Neutrophil (primary cell): ENCODE measurements around the gene UBE2D3.
"Not testable (repeated sequence)": the region's sequence is repeated elsewhere in the genome, so short reads cannot be mapped to it uniquely, and the experiment has no call there.

Source experiments
- H3K27ac ChIP-seq: fragments of 200-600 bp; sonication (generic); 2 replicates; pipeline ENCODE4 v1.5.1; 2016; ENCODE audit warnings: mild to moderate bottlenecking, moderate library complexity
- H3K27me3 ChIP-seq: fragments of 200-600 bp; sonication (generic); 2 replicates; pipeline ENCODE4 v1.6.0; 2016; ENCODE audit warnings: mild to moderate bottlenecking
- H3K36me3 ChIP-seq: fragments of 200-600 bp; sonication (generic); 2 replicates; pipeline ENCODE4 v1.5.1; 2017
- H3K4me1 ChIP-seq, 2 experiments: fragments of 200-600 bp in 1 of 2; sonication (generic) in 1 of 2; 1 replicate in 1 of 2; 2 replicates in 1 of 2; pipeline versions ENCODE4 v1.5.1 to v1.6.1; 2013 to 2016; ENCODE audit warnings: low read depth in 1 of 2, low read length in 1 of 2, mild to moderate bottlenecking in 1 of 2, moderate library complexity in 1 of 2; ENCODE audit not compliant: control insufficient read depth in 1 of 2, insufficient read depth in 1 of 2
- H3K4me3 ChIP-seq, 2 experiments: fragments of 200-600 bp in 1 of 2; sonication (generic) in 1 of 2; 1 replicate in 1 of 2; 2 replicates in 1 of 2; pipeline ENCODE4 v1.5.1; 2013 to 2016; ENCODE audit warnings: low read depth in 1 of 2, low read length in 1 of 2, mild to moderate bottlenecking in 1 of 2, moderate library complexity in 1 of 2
- H3K9me3 ChIP-seq: fragments of 200-600 bp; sonication (generic); 2 replicates; pipeline ENCODE4 v1.5.1; 2016
- CTCF ChIP-seq: fragments of 200-600 bp; sonication (generic); IDR thresholded peaks from 2 replicates; pipeline ENCODE4 v1.5.1; 2016; ENCODE audit warnings: antibody characterized with exemption

UBE2D3 gene

GRCh38 chr4:102823897-102824296 lies 3.5 kb downstream of the UBE2D3 start:
- Histone ChIP-seq H3K9me3 (no peaks in the 10 kb centered on the region), H3K27ac (peak overlapping the region; percentile 100), H3K4me3 (peak overlapping the region; percentile 95 to 98), H3K36me3 (no peaks in the 10 kb centered on the region), H3K27me3 (no peaks in the 10 kb centered on the region), H3K4me1 (peaks cover 66 to 72% of the 10 kb centered on the region in 2 experiments)
- no peak for TF ChIP-seq CTCF

DNA sequence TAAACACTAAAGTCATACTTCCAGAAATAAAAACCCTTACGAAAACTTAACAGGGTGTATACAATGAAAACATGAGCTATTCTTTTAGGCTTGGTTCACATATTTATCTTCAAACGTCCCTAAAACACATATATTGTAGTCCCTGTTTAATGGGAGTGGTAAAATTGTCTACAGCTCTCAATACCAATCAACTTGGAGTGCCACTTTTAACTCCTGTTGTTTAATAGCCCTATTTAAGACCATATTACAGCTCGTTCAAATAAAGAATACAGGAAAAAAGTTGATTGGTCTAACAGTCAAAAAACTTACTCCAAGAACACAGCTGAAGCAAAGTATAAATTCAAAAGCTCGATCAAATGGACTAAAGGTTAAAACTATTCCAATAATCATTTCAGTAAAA lies 3.9 kb downstream of the UBE2D3 start:
- Histone ChIP-seq H3K4me1 (peaks cover 66 to 72% of the 10 kb centered on the region in 2 experiments), H3K27ac (peak overlapping the region; percentile 100)

DNA sequence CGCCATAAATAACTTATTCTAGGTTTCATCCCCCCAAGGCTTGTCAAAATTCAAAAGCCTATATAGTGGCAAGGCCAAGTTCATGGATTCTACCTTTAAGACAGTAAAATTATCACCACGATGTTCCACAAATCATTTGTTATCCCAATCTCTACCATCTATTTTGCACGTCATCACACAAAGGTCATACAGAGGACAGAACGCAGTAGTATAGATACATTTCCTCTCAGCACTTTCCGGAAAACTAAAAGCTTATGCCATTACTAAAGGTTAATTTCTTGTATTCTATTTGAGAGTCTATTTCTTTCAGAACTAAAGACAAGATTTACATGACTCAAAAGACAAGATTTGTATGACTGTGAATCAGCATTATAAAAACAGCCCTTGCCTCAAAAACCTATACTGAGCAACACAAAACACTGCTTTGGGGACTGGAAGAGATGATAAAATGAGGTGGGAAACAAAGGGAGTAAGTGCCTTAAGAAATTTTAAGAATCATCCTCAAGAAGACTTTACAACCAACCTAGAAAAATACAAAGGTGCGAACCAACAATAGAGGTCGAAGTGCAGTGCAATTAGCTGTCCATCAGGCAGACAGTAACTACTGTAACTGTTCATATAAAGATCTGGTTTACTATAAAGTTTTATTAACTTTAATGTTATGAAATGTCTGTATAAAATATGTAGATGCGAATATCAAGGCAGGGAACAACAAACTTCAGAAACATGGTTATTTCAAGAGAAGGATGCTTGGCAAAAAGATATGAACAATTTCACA lies 7.6 kb downstream of the UBE2D3 start:
- peak overlapping the region; percentile 54 for H3K27ac ChIP-seq
- TF ChIP-seq CTCF, result no peak
- H3K4me3 ChIP-seq, result peak overlapping the region in 1 of 2 experiments; percentile 35
- H3K4me1 ChIP-seq, result peaks cover 87 to 97% of the 10 kb centered on the region in 2 experiments
- H3K9me3 ChIP-seq, result no peaks in the 10 kb centered on the region
- H3K27me3 ChIP-seq, result no peaks in the 10 kb centered on the region
- H3K36me3 ChIP-seq, result no peaks in the 10 kb centered on the region

More for the DNA sequence above, 3.9 kb downstream of the UBE2D3 start:
- H3K27me3 ChIP-seq, result no peaks in the 10 kb centered on the region
- H3K9me3 ChIP-seq, result no peaks in the 10 kb centered on the region
- no peaks in the 10 kb centered on the region for H3K36me3 ChIP-seq
- peak overlapping the region in 1 of 2 experiments; percentile 98 for H3K4me3 ChIP-seq
- TF ChIP-seq CTCF, result no peak

DNA sequence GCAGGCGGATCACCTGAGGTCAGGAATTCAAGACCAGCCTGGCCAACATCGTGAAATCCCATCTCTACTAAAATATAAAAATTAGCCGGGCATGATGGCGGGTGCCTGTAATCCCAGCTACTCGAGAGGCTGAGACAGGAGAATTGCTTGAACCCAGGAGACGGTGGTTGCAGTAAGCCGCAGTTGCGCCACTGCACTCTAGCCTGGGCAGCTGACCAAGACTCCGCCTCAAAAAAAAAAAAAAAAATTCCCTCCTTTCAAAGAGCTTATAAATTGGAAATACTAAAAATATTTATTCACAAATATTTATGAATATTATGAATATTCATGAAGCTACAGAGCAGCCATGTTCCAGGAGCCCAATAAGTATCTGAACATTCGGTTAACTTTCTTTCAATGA lies 8.3 kb downstream of the UBE2D3 start:
- H3K27ac ChIP-seq, result peak overlapping the region; percentile 66
- peak overlapping the region in 1 of 2 experiments; percentile 35 for H3K4me3 ChIP-seq
- not testable (repeated sequence) for H3K9me3 ChIP-seq, H3K36me3 ChIP-seq, H3K27me3 ChIP-seq
- H3K4me1 ChIP-seq, result peaks cover 85 to 96% of the 10 kb centered on the region in 2 experiments

DNA sequence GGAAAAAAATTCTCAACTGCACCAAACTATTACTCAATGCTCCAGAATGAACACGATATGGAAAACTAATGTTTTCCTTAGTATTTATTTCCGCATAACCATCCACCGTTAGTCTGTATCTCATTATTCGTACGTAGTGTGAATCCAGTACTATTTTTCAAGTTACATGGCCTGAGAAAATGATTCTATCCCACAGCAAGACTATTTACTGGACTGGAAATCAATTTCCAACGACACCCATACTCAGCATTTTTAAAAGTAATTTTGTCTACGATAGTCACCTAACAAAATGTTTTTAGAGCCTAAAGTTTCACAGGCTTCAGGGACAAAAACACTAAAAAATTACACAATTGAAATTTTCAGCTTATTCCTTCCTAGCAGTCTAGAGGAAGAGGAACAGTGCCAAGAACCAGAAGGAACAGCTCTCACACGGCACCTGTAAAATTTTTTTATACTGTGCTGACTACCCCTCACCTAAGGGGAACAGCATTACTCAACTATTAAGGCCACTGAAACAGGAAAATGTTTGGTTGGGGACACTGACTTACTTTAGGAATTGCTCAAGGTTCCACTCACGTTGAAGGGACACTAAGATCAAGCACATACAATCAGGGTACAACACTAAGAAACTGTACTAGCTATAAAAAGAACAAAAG lies 9.6 kb downstream of the UBE2D3 start:
- peaks cover 72 to 83% of the 10 kb centered on the region in 2 experiments for H3K4me1 ChIP-seq
- H3K4me3 ChIP-seq, result peak overlapping the region; percentile 21 to 35
- H3K27ac ChIP-seq, result peak overlapping the region; percentile 66
- H3K9me3 ChIP-seq, result no peaks in the 10 kb centered on the region
- no peak for TF ChIP-seq CTCF
- H3K36me3 ChIP-seq, result peaks cover 6% of the 10 kb centered on the region
- no peaks in the 10 kb centered on the region for H3K27me3 ChIP-seq

DNA sequence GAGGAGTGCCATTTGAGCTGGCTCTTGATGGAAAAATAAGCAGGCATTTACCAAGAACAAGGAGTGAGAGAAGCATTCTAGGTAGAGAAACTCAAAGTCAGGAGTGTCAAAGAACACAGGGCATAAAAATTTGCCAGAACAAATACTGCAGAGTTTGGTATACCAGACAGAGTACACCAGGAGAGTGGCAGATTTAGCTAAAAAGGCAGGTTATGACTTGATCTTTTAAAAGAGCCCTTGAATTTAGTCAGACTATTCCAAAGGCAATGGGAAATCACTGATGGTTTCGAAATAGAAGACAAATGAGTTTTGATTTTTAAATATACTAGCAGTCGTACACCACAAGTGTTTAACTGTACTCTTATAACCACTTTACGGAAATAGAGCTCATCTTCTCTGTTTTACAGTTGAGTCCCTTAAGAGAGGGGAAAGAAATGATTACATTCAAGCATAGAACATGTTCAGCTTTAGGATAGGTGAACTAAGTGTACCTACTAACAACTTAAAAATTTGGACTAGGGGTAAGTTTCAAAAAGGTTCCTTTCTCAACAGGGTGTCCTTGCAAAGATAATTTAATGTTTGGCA lies 10.2 kb downstream of the UBE2D3 start:
- H3K9me3 ChIP-seq, result no peaks in the 10 kb centered on the region
- peaks cover 67 to 80% of the 10 kb centered on the region in 2 experiments for H3K4me1 ChIP-seq
- H3K4me3 ChIP-seq, result no peak overlapping the region
- H3K27me3 ChIP-seq, result no peaks in the 10 kb centered on the region
- no peak for TF ChIP-seq CTCF
- peak overlapping the region; percentile 66 for H3K27ac ChIP-seq
- peaks cover 7% of the 10 kb centered on the region for H3K36me3 ChIP-seq
